ENCODE measurements around the gene GPRIN1. TPM values are rescaled to one million over a fixed set of nuclear protein-coding genes. Genes with fewer than 3 reads are reported as not detected.

The GPRIN1 gene
- total RNA-seq, 1 donor from 2014 or later, result 0.41 TPM

DNA sequence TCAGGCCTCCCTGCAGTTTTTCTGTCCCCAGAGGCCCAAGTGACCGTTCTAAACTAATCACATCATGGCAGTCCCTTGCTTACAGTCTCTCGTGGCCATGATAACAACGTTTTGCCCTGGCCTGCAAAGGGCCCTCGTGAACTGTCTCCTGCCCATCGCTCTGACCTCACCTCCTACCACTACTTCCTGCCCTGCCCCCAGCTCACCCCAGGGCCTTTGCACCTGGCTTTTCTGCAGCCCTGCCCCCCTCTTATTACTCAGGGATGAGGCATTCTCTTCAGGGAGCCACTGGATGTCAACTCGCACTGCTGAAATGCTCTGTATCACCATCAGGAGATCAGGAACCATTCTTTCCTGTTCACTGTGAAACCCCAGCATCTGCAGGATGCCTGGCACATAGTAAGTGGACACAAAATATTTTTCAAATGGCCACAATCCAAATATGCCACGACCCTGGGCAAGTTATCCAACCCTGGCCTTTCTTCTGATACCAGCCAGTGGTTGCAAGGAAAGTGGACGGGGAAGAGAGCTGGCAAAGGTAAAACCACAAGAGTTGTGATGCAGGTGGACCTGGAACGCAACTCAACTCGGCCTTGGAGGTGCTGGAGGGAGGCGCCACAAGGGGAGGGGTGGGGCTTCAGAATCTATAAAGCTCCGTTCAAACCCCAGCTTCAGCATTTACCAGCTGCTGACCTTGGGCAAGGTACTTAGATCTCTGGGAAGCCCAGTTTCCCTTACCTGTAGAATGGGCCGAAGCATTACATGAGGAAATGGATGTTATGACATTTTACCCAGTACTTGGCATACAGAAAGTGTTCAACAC lies 18.7 kb upstream of the GPRIN1 start:
- intact Hi-C loops (cut with DNase I), result no loop called here
- no peak for DNase-seq (ENCODE audit: missing footprints)
- no peak for ATAC-seq

DNA sequence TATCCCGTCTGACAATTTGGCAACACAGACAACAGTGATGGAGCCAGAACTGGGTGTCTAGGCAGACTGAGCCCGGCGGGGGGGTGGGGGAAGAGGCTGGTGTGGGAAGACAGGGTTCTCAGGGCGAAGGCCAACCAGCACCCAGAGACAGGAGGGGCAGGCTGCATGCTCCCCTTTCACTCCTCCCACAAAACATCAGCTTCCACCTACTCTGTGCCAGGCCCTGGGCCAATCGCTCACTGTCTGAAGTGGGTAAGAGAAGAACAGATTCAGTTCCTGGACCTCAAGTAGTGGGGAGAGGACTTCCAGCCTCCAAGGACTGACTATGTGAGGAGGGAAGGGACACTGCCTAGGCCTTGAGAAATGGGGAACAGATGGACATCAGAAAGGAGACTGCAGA lies 17.6 kb upstream of the GPRIN1 start:
- ATAC-seq, result no peak
- DNase-seq (ENCODE audit: missing footprints), result no peak
- intact Hi-C loops (cut with DNase I), result no loop called here

- intact Hi-C loops (cut with DNase I), result no loop called here
- no peak for DNase-seq (ENCODE audit: missing footprints)
- ATAC-seq, result no peak
These were observed 16.9 kb upstream of the GPRIN1 start for GRCh38 chr5:176626876-176627236.

GRCh38 chr5:176625966-176626875 lies 16.3 kb upstream of the GPRIN1 start:
- intact Hi-C loops (cut with DNase I), result no loop called here
- DNase-seq (ENCODE audit: missing footprints) (peak; percentile 40), ATAC-seq (no peak)

GRCh38 chr5:176625512-176625911 lies 15.6 kb upstream of the GPRIN1 start:
- peak; percentile 26 for DNase-seq (ENCODE audit: missing footprints)
- intact Hi-C loops (cut with DNase I), result no loop called here
- no peak for ATAC-seq

GRCh38 chr5:176624938-176625337 lies 15.0 kb upstream of the GPRIN1 start:
- DNase-seq (ENCODE audit: missing footprints), result peak; percentile 14
- intact Hi-C loops (cut with DNase I), result no loop called here
- no peak for ATAC-seq

DNA sequence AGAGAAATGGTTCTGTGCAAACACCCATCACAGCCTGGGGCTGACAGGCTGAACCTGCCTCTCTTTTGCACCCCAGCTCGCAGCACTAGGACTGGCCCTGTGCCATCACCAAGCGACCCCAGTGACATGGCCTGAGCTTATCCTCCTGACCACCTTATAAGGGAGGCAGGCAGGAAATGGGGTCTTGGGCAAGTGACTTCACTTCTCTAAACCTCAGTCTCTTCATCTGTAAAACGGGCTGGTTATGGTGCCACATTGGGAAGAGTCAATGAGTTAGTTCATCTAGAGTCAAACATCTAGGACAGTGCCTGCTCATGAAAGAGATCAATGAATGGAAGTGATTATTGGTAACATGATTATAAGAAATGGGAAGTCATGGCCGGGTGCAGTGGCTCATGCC lies 14.2 kb upstream of the GPRIN1 start:
- peak; percentile 22 for DNase-seq (ENCODE audit: missing footprints)
- intact Hi-C loops (cut with DNase I), result no loop called here
- ATAC-seq, result no peak

- DNase-seq (ENCODE audit: missing footprints), result peak; percentile 55
- peak; percentile 40 for ATAC-seq
- intact Hi-C loops (cut with DNase I), result no loop called here
These were observed 11.7 kb upstream of the GPRIN1 start for GRCh38 chr5:176621661-176622079.

DNA sequence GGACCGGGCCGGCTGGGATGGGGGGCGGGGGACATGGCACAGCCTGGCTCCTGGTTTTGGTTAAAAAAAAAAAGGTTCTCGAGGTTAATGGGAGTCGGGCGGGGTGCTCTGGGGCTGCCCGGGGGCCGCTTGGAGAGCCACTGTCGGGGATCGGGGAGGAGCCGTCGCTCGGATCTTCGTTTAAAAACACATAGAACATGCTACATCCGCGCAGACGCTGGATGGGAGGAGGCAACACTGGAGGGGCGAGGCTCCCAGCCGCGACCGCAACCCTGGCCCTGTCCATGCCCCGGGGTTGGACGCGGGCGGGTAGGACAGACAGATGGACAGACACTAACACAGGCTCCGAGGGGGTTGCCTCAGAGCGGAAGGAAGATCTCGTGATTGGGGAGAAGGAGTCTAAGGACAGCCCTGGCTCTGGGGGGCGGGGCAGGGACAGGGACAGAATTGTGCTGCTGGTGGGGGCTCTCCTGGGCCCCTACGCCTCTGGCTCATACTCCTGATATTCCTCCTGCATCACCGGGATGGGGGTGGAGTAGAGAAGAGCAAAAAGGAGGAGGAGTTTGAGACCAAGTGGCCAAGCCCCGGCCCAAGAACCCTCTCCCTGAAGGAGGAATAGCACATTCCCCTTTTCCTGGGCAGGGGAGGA lies 10.5 kb upstream of the GPRIN1 start:
- no peak for ATAC-seq
- intact Hi-C loops (cut with DNase I), result no loop called here
- peak; percentile 47 for DNase-seq (ENCODE audit: missing footprints)

DNA sequence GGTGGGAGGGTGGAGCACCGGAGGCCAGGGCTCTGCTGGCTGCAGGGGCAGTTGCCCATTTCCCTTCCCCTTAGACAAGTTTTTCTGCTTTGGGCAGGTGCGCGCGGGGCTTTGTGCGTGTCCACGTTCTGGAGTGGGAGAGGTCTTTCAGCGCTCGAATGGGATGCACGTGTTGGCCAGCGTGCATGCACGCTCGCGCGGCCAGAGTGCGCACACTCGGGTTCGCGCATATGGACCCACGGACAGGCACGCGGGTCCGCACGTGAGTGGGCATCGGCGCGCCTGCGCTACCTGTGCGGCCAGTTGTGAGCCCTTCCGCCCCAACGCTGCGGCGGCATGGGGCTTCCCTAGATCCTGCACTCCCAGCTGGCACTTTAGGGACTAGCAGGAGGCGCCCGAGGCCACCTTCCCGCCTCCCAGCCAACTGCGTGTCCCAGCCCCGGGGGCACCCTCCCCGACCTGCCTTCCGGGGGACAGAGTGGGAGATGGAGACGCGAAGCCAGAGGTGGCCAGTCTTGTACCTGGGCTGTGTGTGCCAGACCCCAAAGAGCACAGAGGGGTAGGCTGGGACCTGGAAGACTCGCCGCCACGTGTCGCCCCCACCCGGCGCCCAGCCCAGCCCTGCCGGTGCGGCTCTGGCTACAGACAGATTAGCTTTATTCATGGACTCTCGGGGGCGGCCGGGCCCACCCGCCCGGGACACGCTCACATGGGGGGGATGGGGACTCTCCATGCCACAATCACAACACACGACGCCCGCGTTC lies 9.8 kb upstream of the GPRIN1 start:
- peak; percentile 45 for DNase-seq (ENCODE audit: missing footprints)
- intact Hi-C loops (cut with DNase I), result no loop called here
- ATAC-seq, result no peak

DNA sequence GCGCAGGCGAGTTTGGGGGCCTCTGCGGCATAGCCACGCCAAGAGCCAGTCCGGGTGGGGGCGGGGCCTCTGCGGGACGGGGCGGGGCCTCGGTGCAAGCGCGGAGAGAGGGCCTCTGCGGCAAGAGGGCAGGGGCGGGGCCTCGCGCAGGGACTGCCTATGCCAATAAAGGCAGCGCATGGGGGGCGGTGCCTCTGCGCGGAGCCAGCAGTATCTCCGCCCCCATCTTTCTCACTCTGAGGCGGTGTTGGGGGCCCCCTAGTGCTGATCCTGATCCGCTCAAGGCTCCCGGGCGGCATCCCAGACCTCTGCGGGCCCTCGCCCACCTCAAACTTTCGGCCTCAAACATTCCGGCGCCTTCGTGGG lies 9.2 kb upstream of the GPRIN1 start:
- intact Hi-C loops (cut with DNase I), result no loop called here
- peak; percentile 80 for DNase-seq (ENCODE audit: missing footprints)
- no peak for ATAC-seq

- ATAC-seq (no peak), DNase-seq (ENCODE audit: missing footprints) (peak; percentile 3)
- intact Hi-C loops (cut with DNase I), result no loop called here
These were observed 8.8 kb upstream of the GPRIN1 start for GRCh38 chr5:176618783-176619182.

GRCh38 chr5:176616511-176616910 lies 6.6 kb upstream of the GPRIN1 start:
- ATAC-seq, result no peak
- intact Hi-C loops (cut with DNase I), result no loop called here

GRCh38 chr5:176614805-176615478 lies 5.0 kb upstream of the GPRIN1 start:
- ATAC-seq (no peak), DNase-seq (ENCODE audit: missing footprints) (no peak)
- intact Hi-C loops (cut with DNase I), result no loop called here

More at GRCh38 chr5:176616511-176616910, 6.6 kb upstream of the GPRIN1 start:
- no peak for DNase-seq (ENCODE audit: missing footprints)

GRCh38 chr5:176612855-176613254 lies 2.9 kb upstream of the GPRIN1 start:
- ATAC-seq (no peak), DNase-seq (ENCODE audit: missing footprints) (no peak)
- intact Hi-C loops (cut with DNase I), result no loop called here

GRCh38 chr5:176612008-176612407 lies 2.1 kb upstream of the GPRIN1 start:
- DNase-seq (ENCODE audit: missing footprints) (no peak), ATAC-seq (no peak)
- intact Hi-C loops (cut with DNase I), result no loop called here

DNA sequence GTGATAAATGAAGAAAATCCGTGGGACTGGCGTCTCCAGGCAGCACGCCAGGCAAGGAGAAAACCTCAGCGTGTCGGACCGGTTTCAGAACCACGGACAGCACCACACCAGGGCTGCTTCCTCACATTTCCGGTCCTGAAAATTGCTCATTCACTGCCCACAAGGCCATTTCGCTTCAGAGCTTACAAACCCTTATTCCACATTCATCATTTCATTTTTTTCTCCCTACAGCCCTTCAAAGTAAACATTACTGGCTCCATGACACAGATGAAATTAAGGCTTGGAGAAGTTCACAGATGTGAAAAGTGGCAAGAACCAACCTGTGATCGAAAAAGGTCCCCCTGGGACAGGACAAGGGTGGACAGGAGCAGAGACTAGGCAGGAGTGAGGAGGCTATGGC lies 1.5 kb upstream of the GPRIN1 start:
- ATAC-seq (no peak), DNase-seq (ENCODE audit: missing footprints) (peak; percentile 83)
- intact Hi-C loops (cut with DNase I), result no loop called here

DNA sequence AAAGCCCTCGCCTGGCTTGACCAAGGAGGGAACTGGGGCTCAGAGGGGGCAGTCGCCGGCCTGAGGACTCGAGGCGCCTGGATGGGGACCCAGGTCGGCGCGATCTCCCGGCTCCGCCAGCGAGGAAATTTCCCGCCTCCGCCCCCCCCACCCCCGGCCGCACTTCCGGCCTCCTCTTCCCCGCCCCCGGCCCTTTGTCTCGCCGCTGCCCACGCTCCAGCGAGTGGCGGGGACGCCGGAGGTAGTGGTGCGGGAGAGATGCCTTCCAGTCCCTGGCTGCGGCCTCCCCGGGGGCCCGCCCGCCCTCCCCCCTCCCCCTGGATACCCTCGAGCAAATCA lies 448 bp upstream of the GPRIN1 start:
- ATAC-seq (no peak), DNase-seq (ENCODE audit: missing footprints) (no peak)
- intact Hi-C loops (cut with DNase I), result no loop called here

All from Right ventricle myocardium inferior (tissue), 1 donor.